Smooth muscle cell (in vitro differentiated cells): Measurements from ENCODE around the gene PLIN4. TPM values are rescaled to one million over a fixed set of nuclear protein-coding genes. Genes with fewer than 3 reads are reported as not detected.
A peak's percentile ranks its signal among the peaks of the same experiment; 100 is the strongest.

Experiments
- DNase-seq: peaks from one replicate; lab custom pipeline; 2025; ENCODE audit not compliant: unreplicated experiment; lab: John Stamatoyannopoulos, UW
- H2AFZ ChIP-seq: fragments of 200-600 bp; sonication (generic); 2 replicates; pipeline ENCODE4 v1.6.0; 2016; ENCODE audit warnings: antibody characterized with exemption, low read depth, mild to moderate bottlenecking
- H3F3A ChIP-seq: fragments of 200-600 bp; sonication (generic); 2 replicates; pipeline ENCODE4 v1.6.0; 2017; ENCODE audit warnings: antibody characterized with exemption, low read depth
- H3K27ac ChIP-seq: fragments of 200-600 bp; sonication (generic); 2 replicates; pipeline ENCODE4 v1.5.1; 2016; ENCODE audit warnings: low read depth, mild to moderate bottlenecking
- H3K27me3 ChIP-seq: fragments of 200-600 bp; sonication (generic); 2 replicates; pipeline ENCODE4 v1.6.1; 2016; ENCODE audit warnings: low read depth, mild to moderate bottlenecking
- H3K36me3 ChIP-seq: fragments of 200-600 bp; sonication (generic); 2 replicates; pipeline ENCODE4 v1.5.1; 2016; ENCODE audit warnings: low read depth
- H3K4me1 ChIP-seq: fragments of 200-600 bp; sonication (generic); 2 replicates; pipeline ENCODE4 v1.5.1; 2016; ENCODE audit warnings: low read depth
- H3K4me2 ChIP-seq: fragments of 200-600 bp; sonication (generic); 2 replicates; pipeline ENCODE4 v1.6.0; 2016; ENCODE audit warnings: mild to moderate bottlenecking
- H3K4me3 ChIP-seq: fragments of 200-600 bp; sonication (generic); 2 replicates; pipeline ENCODE4 v1.5.1; 2016; ENCODE audit warnings: mild to moderate bottlenecking
- H3K79me2 ChIP-seq: fragments of 200-600 bp; sonication (generic); 2 replicates; pipeline ENCODE4 v1.6.0; 2016; ENCODE audit warnings: low read depth, mild to moderate bottlenecking
- H3K9ac ChIP-seq: fragments of 200-600 bp; sonication (generic); 2 replicates; pipeline ENCODE4 v1.6.0; 2016; ENCODE audit warnings: low read depth
- H3K9me3 ChIP-seq: fragments of 200-600 bp; sonication (generic); replicated peaks from 2 replicates; pipeline ENCODE4 v1.5.1; 2016; ENCODE audit warnings: low read depth
- H4K20me1 ChIP-seq: fragments of 200-600 bp; sonication (generic); 2 replicates; pipeline ENCODE4 v1.6.0; 2016; ENCODE audit warnings: low read depth
- WGBS: methylation state at CpG from one replicate; pipeline ENCODE4 v1.1.7; 2016; ENCODE audit warnings: low lambda C conversion rate; 5-methylcytosine and 5-hydroxymethylcytosine counted together
- polyA plus RNA-seq: library from polyadenylated mRNA; unstranded; fragments of >200 nt; fragmentation: Nextera tagmentation; extraction: Ambion mirVana; gene quantifications from 2 replicates; pipeline ENCODE4 v1.2.1, GENCODE V29; 2016
- total RNA-seq: library from RNA; depleted of rRNA; stranded (reverse); fragments of >200 nt; gene quantifications from 2 replicates; pipeline ENCODE4 v1.2.3, GENCODE V29; 2014
- TF ChIP-seq, protein P1 (sequence below): fragments of 200-600 bp; sonication (generic); IDR thresholded peaks from 2 replicates; pipeline ENCODE4 v1.5.1; 2017; ENCODE audit warnings: borderline replicate concordance, mild to moderate bottlenecking, antibody characterized with exemption; ENCODE audit not compliant: insufficient read depth, poor library complexity, severe bottlenecking

Gene PLIN4
- total and polyA plus RNA-seq, 2 experiments from 2014 or later, result 0.23 TPM; not detected in 1

DNA sequence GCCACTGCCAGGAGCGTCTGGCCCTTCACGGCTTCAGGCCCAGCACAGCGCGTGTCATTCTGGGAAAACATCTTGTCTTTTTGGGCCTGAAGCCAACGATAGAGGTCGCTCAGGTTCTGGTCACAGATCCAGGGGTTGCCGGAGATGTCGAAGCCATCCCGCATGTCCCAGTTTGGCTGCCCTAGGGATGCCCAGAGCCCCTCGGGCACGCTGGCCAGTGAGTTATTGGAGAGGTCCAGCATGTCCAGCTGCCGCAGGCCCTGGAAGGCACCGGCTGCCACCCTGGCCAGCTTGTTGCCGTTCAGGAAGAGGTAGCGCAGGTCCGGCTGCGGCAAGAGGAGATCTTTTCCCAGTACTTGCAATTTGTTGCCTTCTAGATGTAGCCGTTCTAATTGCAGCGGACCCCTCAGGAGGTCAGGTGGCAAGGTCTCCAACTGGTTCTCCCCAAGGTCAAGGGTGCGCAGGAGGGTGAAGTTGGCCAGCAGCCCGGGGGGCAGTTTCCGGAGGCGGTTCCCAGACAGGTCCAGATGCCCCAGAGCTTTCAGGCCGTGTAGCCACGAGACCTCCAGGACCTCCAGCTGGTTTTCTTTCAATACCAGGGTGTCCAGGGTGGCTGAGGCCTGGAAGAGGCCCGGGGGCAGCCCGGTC lies 19.8 kb upstream of the PLIN4 start:
- H2AFZ ChIP-seq, result no peak overlapping the region
- DNase-seq, result no peak
- H3K4me3 ChIP-seq, result no peak overlapping the region
- H3K4me2 ChIP-seq, result no peak overlapping the region
- H3K27me3 ChIP-seq, result peaks cover 22% of the 10 kb centered on the region
- WGBS, result 87% methylated on average over 27 of the region's 27 CpGs
- peaks cover 2% of the 10 kb centered on the region for H3K9me3 ChIP-seq
- no peaks in the 10 kb centered on the region for H4K20me1 ChIP-seq
- no peaks in the 10 kb centered on the region for H3K4me1 ChIP-seq
- TF ChIP-seq, protein P1, sequence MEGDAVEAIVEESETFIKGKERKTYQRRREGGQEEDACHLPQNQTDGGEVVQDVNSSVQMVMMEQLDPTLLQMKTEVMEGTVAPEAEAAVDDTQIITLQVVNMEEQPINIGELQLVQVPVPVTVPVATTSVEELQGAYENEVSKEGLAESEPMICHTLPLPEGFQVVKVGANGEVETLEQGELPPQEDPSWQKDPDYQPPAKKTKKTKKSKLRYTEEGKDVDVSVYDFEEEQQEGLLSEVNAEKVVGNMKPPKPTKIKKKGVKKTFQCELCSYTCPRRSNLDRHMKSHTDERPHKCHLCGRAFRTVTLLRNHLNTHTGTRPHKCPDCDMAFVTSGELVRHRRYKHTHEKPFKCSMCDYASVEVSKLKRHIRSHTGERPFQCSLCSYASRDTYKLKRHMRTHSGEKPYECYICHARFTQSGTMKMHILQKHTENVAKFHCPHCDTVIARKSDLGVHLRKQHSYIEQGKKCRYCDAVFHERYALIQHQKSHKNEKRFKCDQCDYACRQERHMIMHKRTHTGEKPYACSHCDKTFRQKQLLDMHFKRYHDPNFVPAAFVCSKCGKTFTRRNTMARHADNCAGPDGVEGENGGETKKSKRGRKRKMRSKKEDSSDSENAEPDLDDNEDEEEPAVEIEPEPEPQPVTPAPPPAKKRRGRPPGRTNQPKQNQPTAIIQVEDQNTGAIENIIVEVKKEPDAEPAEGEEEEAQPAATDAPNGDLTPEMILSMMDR, result no peak
- no peaks in the 10 kb centered on the region for H3F3A ChIP-seq
- H3K9ac ChIP-seq, result no peak overlapping the region
- no peaks in the 10 kb centered on the region for H3K79me2 ChIP-seq
- H3K36me3 ChIP-seq, result no peaks in the 10 kb centered on the region
- no peak overlapping the region for H3K27ac ChIP-seq

DNA sequence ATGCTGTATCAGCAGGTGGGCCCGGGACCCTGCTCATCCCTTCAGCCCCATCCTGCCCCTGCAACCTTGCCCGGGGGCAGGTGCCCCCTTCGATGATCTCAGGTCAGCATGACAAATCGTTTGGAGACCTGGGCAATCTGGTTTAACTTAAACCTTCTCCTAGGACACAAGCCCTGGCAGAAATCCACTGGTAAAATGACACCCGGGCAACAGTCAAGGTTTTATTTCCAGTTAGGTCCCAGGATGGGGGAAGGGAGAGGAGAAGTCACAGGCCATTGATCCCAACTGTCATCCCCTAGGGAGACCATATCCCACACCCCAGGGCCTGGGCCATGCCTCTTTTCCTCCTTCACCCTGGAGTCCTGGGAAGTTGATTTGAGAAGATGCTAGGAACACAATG lies 18.5 kb upstream of the PLIN4 start:
- H3K27me3 ChIP-seq, result peaks cover 22% of the 10 kb centered on the region
- H3K27ac ChIP-seq, result no peak overlapping the region
- no peak overlapping the region for H3K9ac ChIP-seq
- TF ChIP-seq, protein P1, result no peak
- H3K36me3 ChIP-seq, result no peaks in the 10 kb centered on the region
- no peaks in the 10 kb centered on the region for H3K79me2 ChIP-seq
- no peak overlapping the region for H2AFZ ChIP-seq
- no peak for DNase-seq
- no peak overlapping the region for H3K4me2 ChIP-seq
- peaks cover 2% of the 10 kb centered on the region for H3K9me3 ChIP-seq
- no peaks in the 10 kb centered on the region for H4K20me1 ChIP-seq
- H3K4me3 ChIP-seq, result no peak overlapping the region
- H3K4me1 ChIP-seq, result no peaks in the 10 kb centered on the region
- 75% methylated on average over 5 of the region's 5 CpGs for WGBS
- H3F3A ChIP-seq, result no peaks in the 10 kb centered on the region

DNA sequence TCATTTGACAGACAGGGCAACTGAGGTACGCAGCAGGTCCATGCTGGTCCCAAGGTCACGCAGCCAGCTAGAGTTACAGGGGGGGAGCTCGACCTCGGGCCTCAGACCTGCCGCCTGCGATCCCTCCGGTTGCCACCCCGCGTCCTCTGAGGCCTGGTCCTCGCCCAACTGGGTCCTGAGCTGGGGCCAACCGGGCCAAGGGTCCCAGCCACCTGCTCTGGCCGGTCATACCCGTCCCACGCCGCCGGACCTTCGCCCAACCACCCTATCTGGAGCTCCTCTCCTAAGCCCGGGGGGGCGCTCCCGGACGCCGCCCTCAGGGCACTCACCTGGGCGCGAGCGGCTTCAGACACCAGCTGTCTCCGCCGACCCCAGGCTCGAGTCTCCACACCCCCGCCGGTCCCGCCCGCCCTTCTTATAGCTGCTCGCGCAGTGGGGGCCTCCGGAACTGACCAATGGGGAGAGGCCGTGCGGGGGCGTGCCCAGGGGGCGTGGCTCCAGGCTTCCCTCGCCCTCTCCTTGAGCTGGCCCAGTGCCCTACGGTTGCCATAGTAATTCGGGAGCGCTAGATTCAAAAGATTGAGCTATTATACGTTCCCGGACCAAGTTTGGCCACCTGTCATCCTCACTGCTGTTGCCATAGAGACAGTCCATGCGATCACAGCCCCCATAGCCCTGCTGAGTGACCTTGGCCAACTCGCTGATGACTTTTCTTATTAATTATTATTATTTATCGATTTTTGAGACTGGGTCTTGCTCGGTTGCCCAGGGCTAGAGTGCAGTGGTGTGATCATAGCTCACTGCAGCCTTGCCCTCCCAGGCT lies 16.8 kb upstream of the PLIN4 start, which contains the start of gene PLIN5:
PLIN5 (minus strand) TSS at position 389 of the 823 bp plus-strand sequence. CDS start 1,150 bp downstream, outside the sequence.
- TF ChIP-seq, protein P1, result no peak
- no peak within 1 kb of the TSS for H3K27ac ChIP-seq
- H2AFZ ChIP-seq, result no peak within 1 kb of the TSS
- no peaks in the 10 kb centered on the region for H3K4me1 ChIP-seq
- peak within 1 kb of the TSS; percentile 24 for H3K4me3 ChIP-seq
- no peaks in the 10 kb centered on the region for H3K79me2 ChIP-seq
- H3K9me3 ChIP-seq, result no peaks in the 10 kb centered on the region
- peak within 1 kb of the TSS; percentile 63 for H3K4me2 ChIP-seq
- no peaks in the 10 kb centered on the region for H3K36me3 ChIP-seq
- no peaks in the 10 kb centered on the region for H3F3A ChIP-seq
- 14% methylated on average over 46 of the region's 49 CpGs for WGBS
- DNase-seq, result no peak
- no peaks in the 10 kb centered on the region for H4K20me1 ChIP-seq
- H3K27me3 ChIP-seq, result peaks cover 22% of the 10 kb centered on the region
- no peak within 1 kb of the TSS for H3K9ac ChIP-seq
